Dermis microvascular lymphatic vessel endothelial cell (primary cell): ENCODE data around the gene JMJD1C. TPM values are rescaled to one million over a fixed set of nuclear protein-coding genes. Genes with fewer than 3 reads are reported as not detected.

ENCODE experiments used
- DNase-seq, 2 donors: peaks; one replicate each; pipeline versions ENCODE4 v3.0.0 to v3.0.0-alpha.2; 2010; ENCODE audit warnings: low read depth in 2 of 2
- total RNA-seq: library from RNA; depleted of rRNA; stranded (reverse); fragments of >200 nt; gene quantifications from 2 replicates; pipeline ENCODE4 v1.2.1, GENCODE V29; 2014

JMJD1C gene
- total RNA-seq, 1 donor from 2014 or later: 103 TPM

DNA sequence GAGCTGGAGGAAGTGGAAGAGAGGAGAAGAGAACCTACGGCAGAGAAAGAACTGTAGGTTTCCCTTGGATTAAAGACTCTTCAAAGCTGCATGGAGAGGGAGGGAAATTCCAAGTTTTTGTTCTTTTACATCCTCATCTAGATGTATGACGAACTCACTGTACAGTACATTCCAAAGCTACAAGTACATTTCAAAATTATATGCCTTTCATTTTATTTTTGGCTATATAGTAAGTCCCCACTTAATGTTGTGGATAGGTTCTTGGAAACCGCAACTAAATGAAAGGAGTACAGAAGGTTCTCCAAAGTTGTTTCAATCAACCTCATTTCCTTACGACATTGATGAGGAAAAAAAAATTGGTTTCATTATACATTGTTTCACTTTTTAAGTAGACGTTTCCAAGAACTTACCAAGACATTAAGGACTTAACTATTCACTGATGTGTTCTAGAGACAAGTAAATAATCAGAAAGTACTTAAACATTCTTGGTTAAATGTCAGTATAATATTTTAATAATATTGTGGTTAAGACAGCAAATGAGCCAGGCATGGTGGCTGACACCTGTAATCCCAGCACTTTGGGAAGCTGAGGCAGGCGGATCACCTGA, 16.1 kb upstream of the JMJD1C start:
- no peak for DNase-seq

DNA sequence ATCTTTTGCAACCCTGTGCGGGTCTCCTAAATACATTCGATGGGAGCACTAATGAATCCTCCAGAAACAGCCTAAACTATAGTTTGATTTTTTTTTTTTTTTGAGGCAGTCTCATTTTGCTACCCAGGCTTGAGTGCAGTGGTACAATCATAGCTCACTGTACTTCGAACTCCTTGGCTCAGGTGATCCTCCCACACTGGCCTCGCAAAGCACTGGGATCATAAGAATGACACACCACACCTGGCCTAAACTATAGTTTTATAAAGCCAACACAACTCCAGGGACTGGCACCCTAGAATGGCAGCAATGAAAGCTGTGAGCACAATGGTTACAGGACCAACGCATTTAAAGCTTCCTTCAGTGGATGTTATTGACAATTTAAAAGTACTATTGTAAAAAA, 14.5 kb upstream of the JMJD1C start:
- DNase-seq: no peak

DNA sequence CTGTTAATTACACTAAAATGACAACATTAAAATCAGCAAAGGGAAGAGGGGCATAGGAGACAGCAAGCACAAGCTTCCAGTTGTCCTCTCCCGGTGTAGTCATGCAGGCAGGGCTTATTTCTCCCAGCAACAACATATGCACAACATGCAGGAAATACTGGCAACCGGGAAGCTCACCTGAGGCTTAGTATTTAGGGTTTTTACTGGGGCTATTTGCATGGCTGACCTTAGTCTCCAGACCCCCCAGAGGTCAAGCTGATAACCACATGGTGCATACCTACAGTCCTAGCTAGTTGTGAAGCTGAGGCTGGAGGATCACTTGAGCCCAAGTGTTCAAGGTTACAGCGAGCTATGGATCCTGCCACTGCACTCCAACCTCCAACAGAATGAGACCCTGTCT, 12.8 kb upstream of the JMJD1C start:
- no peak for DNase-seq

DNA sequence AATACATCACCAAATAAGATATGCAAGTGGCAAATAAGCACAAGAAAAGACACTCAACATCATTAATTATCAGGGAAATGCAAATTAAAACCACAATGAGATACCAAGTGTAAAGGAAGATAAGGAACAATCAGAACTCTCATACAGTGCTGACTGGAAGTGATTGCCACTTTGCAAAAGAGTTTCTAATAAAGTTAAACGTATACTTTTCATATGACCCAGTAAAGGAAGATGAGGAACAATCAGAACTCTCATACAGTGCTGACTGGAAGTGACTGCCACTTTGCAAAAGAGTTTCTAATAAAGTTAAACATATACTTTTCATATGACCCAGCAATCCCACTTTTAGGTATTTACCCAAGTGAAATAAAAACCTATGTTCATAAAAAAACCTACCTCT, 12.2 kb upstream of the JMJD1C start:
- no peak for DNase-seq

DNA sequence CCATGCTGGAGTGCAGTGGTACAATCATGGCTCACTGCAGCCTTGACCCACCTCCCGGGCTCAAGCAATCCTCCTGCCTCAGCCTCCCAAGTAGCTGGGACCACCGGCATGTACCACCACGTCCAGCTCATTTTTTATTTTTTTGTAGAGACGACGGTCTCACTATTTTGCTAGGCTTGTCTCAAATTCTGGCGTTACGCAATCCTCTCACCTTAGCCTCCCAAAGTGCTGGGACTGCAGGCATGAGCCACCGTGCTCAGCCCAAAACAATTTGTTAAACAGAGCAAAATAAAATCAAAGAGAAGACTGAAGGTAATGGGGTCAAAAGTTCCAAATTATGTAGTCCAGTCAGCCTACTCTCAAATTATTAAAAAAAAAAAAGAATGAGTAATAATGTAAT, 8.7 kb upstream of the JMJD1C start:
- no peak for DNase-seq

DNA sequence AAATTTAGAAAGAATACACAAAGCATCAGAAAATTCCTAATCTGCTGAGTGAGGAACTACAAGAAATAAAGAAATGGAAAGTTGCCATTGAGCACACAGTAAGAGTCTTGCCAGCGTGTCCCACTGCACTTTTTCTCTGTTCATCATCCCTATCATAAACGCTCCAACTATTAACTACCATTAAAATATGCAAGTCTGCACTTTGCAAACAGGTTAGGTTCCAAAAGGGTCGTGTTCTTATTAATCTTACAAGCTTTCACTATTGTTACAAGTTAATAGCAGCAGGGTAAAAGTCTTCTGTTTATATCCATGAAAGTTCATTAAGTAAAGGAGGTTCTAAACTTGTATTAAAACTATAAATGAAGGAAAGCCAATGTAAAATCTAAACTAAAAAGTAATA, 5.2 kb upstream of the JMJD1C start:
- no peak for DNase-seq

DNA sequence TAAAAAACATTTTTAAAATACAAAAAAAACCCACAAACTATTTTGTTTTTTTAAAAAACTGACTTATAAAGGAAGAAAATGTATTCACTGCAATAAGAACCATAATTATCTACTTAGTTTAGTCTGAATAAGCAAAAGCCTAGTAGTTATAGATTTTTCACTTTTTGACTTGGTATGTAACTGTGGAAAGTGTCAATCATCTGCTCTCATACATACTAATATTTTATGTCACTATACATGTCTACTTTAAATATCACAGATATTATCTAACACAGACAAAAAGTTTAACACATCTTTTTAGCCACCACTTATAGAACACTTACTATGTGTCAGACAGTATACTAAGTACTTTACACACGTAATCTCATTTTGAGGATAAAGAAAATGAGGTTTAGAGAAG, 3.2 kb upstream of the JMJD1C start:
- DNase-seq: no peak

DNA sequence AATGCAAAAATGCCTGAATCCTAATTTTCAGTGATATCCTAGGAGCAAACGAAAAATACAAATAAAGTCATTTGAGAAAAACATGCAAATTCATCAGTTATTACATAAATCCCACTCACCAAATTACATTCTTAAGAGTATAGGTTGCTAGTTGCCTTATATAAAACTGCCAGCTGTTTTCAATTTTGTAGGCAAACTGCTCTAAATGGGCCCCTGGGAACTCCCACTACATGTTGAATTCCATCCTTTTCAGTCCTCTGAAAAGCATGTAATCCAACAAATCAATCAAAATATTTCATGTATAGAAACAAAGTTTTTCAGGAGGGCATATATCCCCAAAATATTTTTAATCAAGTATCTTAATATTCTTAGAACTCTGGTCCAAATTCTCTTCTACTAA, 2.1 kb upstream of the JMJD1C start:
- DNase-seq: no peak

DNA sequence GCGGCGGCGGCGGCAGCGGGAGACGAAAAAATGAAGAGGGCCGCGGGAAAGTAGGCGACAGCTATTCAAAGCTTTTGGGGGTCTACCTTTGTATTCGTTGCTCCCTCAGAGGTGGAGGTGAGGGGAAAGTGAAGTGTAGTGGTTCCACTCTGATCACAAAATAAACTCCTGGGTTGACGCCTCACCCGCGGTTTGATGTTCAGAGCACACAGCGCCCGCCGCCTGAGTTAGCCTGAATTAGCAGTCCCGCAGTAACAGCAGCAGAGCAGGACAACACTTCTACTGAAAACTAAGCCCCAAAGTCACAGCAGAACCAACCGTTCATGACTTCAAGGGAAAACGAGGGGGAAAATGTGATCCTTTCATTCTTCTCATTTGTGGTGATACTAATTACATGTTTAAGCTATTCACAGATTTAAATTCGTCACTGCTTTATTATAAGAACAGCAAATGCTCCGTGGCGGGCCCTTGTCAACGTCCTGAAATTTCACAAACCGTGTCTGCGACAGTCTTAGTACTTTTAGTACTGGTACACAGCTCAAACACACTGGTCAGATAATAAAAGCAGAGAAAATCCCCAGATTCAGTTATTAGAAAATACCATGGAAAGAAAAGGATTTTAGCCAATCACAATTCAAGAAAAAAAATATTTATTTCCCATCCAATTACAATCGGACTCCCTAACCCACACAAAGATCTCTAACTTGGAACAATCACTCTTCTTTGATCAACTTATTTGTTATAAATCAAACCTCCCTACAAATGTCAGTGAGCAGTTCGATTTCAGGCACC, 563 bp upstream of the JMJD1C start:
- peak; percentile 45 to 70 for DNase-seq

DNA sequence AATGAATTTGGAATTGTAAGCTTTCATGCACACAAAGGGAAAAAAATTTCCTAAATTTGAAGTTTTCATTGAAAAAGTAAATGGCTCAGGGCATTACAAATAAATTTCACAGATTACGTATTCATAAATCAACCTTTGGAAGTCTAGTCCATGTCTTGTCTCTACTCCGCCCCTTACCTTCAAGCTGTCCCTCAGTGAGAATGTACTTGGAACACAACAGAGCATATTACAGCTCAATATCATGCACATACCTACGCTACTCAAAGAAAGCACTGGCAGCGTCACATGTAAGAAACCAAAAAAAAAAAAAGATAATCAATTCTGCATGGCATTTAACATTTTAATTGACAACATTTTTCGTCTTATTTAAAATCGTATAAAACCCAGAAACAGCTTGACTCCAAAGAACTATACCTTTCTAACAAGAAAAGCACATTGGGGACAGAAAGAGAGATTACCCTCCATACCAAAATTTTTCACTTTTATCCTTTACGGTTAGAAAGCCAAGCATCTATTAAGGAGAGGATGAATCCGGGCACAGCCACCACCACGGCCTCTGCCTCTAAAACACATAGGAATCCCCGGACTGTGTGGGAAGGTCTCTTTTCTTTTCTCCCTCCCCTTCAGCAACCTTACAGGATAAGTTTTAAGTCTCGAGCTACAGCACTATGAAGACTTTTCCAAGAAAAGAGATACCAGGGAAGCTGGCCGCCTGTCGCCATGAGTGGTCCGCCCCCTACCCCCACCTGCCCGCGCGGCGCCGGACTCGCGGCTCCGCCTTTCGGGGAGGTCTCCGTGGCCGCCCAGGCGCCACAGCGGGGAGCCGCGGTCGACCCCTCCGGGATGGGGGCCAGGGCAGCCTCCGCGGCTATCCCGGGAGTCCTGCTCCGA, 1.1 kb downstream of the JMJD1C start:
- DNase-seq: no peak

DNA sequence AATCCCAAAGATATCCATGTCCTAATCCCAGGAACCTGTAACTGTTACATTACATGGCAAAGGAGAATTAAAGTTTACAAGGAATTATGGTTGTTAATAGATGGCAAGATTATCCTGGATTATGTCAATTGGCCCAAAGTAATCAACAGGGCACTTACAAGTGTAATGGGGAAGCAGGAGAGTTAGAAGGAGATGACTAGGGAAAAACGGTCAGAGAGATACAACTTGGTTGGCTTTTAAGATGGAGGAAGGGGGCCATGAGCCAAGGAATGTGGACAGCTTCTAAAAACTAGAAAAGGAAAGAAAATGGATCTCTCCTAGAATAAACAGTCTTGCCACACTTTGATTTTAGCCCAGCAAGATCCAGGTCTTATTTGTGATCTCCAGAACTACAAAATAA, 3.3 kb downstream of the JMJD1C start:
- no peak for DNase-seq

DNA sequence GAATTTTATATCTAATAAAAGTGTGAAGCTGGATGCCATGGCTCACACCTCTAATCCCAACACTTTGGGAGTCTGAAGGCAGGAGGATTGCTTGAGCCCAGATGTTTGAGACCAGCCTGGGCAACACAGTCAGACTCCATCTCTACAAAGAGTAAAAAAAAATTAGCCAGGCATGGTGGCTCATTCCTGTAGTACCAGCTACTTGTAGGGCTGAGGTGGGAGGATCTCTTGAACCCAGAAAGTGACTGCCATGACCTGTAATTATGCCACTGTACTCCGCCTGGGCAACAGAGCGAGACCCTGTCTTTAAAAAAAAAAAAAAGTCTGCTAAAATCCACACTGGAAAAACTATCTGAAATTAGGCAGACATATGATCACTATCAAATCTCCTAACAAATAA, 7.6 kb downstream of the JMJD1C start:
- DNase-seq: no peak

DNA sequence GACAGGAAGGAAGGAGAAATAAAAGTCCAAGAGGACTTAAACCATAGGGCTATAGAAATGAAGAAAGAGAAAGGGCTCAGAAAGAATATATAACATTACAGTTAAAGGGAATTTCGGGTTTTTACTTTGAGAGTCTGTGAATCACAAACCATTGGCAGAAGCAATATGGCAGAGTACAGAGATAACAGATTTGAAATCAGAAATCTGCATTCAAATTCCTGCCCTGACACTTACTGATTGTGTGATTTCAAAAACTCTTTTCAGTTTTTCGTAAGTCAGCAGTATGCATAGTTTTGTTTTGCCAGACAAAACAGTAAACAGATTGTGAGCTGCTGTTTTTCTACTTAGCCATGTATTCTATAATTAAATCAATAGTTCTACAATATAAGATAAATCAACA, 8.2 kb downstream of the JMJD1C start:
- DNase-seq: no peak

DNA sequence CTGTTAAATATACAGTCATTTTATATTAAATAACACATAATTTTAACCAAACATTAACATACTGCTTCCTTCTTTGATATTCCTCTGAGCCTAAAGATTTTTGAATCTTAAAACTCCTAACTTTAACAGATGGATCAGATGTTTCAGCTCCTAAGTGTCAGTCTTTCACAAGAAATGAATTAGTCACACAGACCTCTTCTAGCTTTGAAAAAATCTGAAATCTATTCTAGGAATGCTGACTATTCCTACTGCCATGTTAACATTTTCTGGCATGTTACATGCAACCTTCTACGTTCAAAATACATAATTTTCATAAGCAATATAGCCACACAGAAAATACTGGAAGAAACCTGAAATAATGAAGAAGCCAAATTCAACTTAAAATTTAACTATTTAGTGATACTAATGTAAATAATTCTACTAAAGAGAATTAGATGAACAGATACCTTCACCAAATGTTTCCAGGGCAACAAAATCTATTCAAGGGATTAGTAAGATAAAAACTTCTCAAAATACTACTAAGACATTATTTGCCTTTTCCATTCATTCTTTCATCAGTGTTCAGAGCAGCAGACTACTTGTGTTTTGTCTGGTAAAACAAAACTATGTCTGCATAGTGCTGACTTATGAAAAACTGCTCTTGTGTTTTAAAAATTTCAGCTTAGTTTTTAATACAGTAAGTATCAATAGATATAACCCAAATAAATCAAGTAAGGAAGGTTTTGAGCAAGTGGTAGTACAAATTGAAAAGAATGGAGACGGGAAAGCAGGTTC, 9.2 kb downstream of the JMJD1C start:
- no peak for DNase-seq

DNA sequence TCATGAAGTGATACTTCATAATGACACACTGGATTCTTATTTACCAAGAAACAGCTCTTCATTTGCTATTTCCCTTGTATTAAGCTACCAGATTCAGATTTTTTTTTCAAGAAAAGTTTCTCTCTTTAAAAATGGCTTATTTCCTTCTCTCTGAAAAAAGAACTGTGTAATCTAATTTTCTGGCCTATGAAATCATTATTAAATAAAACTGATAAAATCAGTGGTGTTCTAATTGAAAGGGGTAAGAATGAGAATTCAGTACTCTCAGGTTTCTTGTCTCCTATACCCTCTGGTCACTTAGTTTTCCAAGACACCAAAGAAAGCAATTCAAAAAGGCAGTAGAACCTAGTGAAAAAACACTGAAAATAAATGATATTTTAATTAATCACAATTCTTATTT, 10.3 kb downstream of the JMJD1C start:
- DNase-seq: no peak

DNA sequence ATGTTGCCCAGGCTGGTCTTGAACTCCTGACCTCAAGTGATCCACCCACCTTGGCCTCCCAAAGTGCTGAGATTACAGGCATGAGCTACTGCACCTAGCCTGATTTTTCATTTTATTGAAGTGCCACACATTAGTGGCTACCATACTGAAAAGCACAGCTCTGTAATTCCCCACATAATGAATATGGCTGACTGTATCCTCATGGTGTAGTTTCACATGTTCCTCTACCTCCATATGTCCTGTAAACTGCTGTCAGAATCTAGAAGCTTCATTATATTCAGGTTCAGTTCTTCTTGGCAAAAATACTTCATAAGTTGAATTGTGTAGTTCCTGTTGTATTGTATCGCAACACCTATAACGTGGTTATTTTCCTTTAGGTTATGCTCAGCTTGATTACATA, 11.1 kb downstream of the JMJD1C start:
- no peak for DNase-seq

DNA sequence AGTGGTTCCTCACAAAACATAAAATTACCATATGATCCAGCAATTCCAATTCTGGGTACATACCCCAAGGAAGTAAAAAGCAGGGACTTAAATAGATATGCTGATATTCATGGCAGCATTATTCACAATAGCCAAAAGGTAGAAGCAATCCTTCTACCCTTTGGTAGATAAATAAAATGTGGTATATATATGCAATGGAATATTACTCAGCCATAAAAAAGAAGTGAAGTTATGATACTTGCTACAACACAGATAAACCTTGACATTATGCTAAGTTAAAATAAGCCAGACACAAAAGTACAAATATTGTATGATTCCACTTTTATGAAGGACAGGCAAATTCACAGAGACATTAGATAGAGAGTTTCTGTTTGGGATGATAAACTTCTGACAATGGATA, 13.3 kb downstream of the JMJD1C start:
- DNase-seq: no peak

DNA sequence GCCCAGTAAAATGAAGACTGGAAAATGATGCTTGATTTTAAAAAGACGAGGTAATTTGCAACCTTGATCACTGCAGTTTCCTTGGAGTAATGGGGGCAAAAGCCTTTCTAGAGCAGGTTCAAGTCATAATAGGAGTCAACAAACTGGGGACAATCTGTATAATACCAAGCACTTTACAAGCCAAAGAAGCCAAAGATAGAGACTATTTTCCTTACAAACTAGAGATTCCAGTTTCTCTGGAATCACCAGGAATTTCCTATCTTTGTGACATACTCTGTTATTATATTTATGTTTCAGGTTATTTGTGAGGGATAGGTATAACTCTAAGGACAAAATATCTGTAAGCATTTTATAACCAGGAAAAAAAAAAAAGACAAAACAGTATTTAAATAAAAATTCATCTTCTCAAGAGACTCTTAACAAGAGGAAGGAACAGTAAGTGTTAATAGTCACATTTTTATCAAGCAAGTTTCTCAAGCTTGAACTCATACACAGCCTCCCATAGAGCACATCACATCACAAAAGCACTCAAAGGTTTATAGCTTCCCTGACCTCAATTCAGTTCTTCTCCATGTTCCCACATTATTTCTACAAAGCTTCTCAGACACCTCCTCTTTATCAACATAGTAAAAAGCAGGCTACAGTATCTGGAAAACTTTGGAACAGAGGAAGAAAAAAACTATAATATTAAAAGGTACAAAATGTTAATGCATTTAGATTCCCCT, 18.9 kb downstream of the JMJD1C start:
- DNase-seq: no peak

DNA sequence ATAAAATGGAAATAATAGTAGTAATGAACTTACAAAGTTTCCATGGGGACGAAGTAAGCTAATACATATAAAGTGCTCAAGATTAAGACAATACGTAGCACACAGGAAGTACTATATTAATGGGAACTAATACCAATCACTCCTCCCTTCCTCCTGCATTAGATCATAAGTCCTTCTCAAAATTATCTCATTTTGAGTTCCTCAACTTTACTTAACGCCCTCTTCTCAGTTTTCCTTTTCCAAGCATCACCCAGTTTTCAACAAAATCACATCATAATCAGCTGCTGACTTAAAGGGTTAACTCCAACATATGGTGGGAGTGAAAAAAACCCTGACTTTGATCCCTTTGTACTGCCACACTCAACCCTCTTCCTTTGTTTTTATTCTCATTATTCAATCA, 24.4 kb downstream of the JMJD1C start:
- DNase-seq: no peak

DNA sequence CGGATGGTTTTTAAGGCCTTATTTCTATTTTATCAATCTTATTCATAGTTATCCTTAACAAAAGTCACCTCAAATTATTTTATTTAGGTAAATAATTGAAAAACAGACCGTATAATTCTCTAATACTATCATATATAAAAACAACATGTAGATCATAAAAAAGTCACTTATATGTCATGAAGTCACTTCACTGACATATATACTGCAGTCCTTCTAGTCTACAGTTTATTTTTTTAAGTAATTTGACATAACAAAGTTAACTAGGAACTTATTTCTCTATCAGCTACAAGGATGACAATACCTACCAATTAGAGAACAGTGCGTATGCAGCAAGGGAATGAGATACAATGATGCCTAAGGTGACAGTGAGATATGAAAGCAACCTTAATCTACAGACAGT, 26.2 kb downstream of the JMJD1C start:
- no peak for DNase-seq
